Thoracic aorta (tissue), 2 donors: Measurements from ENCODE around the gene C4orf54. TPM values are rescaled to one million over a fixed set of nuclear protein-coding genes. Genes with fewer than 3 reads are reported as not detected.

Experiments used
- ATAC-seq: fragments of 150-250 bp; one replicate; pipeline ENCODE4 v1.8.0; 2017; ENCODE audit warnings: low read depth; ENCODE audit not compliant: insufficient number of reproducible peaks, low FRiP score
- DNase-seq: peaks from one replicate; pipeline ENCODE4 v3.0.0-alpha.2; 2020; ENCODE audit warnings: low spot score
- H3K27ac ChIP-seq, 2 donors: fragments of 200-600 bp; sonication (generic); 1 replicate in 1 of 2; 2 replicates in 1 of 2; pipeline ENCODE4 v1.5.1; 2016; ENCODE audit warnings: mild to moderate bottlenecking in 2 of 2, moderate library complexity in 2 of 2
- H3K27me3 ChIP-seq: fragments of 200-600 bp; sonication (generic); replicated peaks from 2 replicates; pipeline ENCODE4 v1.6.0; 2016; ENCODE audit warnings: mild to moderate bottlenecking; ENCODE audit not compliant: insufficient read depth
- H3K36me3 ChIP-seq: fragments of 200-600 bp; sonication (generic); one replicate; pipeline ENCODE4 v1.5.1; 2016
- H3K4me1 ChIP-seq, 2 donors: fragments of 200-600 bp; sonication (generic); 1 replicate in 1 of 2; 2 replicates in 1 of 2; pipeline versions ENCODE4 v1.5.1 to v1.6.0; 2016; ENCODE audit warnings: low read depth in 2 of 2, mild to moderate bottlenecking in 1 of 2; ENCODE audit not compliant: control insufficient read depth in 1 of 2
- H3K4me3 ChIP-seq: fragments of 200-600 bp; sonication (generic); 2 replicates; pipeline ENCODE4 v1.5.1; 2016; ENCODE audit warnings: mild to moderate bottlenecking
- H3K9me3 ChIP-seq: fragments of 200-600 bp; sonication (generic); 2 replicates; pipeline ENCODE4 v1.5.1; 2016
- CTCF ChIP-seq: fragments of 200-600 bp; sonication (generic); IDR thresholded peaks from one replicate; pipeline ENCODE4 v1.5.1; 2019; ENCODE audit warnings: antibody characterized with exemption
- total RNA-seq, 2 donors: library from RNA; depleted of rRNA; stranded (reverse); fragments of >200 nt; gene quantifications; one replicate each; pipeline versions ENCODE4 v1.1.0 to v1.2.3, GENCODE V29; 2016

The C4orf54 gene
- total RNA-seq, 2 donors from 2014 or later: 0.07 to 0.14 TPM

- DNase-seq (no peak), ATAC-seq (no peak)
- no peak for TF ChIP-seq CTCF
Observed at GRCh38 chr4:99629962-99630554, 27.6 kb downstream of the C4orf54 start.

GRCh38 chr4:99628040-99628439, 29.6 kb downstream of the C4orf54 start:
- Histone ChIP-seq H3K27ac (no peak overlapping the region), H3K9me3 (no peaks in the 10 kb centered on the region), H3K36me3 (no peaks in the 10 kb centered on the region), H3K4me1 (peaks cover 0 to 1% of the 10 kb centered on the region in 2 donors), H3K4me3 (no peak overlapping the region), H3K27me3 (no peaks in the 10 kb centered on the region)
- ATAC-seq: no peak
- no peak for DNase-seq
- no peak for TF ChIP-seq CTCF

More at GRCh38 chr4:99629962-99630554, 27.6 kb downstream of the C4orf54 start:
- H3K36me3 ChIP-seq: no peaks in the 10 kb centered on the region
- H3K4me1 ChIP-seq: no peaks in the 10 kb centered on the region
- no peak overlapping the region for H3K4me3 ChIP-seq
- no peak overlapping the region for H3K27ac ChIP-seq
- no peaks in the 10 kb centered on the region for H3K9me3 ChIP-seq
- no peaks in the 10 kb centered on the region for H3K27me3 ChIP-seq

- peaks cover 0 to 18% of the 10 kb centered on the region in 2 donors for H3K4me1 ChIP-seq
- ATAC-seq: no peak
- no peaks in the 10 kb centered on the region for H3K27me3 ChIP-seq
- H3K9me3 ChIP-seq: no peaks in the 10 kb centered on the region
- no peak for DNase-seq
- no peaks in the 10 kb centered on the region for H3K36me3 ChIP-seq
- no peak overlapping the region for H3K4me3 ChIP-seq
- H3K27ac ChIP-seq: no peak overlapping the region
- no peak for TF ChIP-seq CTCF
Observed at GRCh38 chr4:99625369-99625768, 32.3 kb downstream of the C4orf54 start.

- Histone ChIP-seq H3K9me3 (no peaks in the 10 kb centered on the region), H3K27me3 (no peaks in the 10 kb centered on the region), H3K27ac (no peak overlapping the region), H3K4me3 (no peak overlapping the region), H3K36me3 (no peaks in the 10 kb centered on the region), H3K4me1 (peaks cover 0 to 18% of the 10 kb centered on the region in 2 donors)
- no peak for TF ChIP-seq CTCF
- ATAC-seq (no peak), DNase-seq (no peak)
Observed at GRCh38 chr4:99624141-99624719, 33.4 kb downstream of the C4orf54 start.

GRCh38 chr4:99622341-99622740, 35.3 kb downstream of the C4orf54 start:
- Histone ChIP-seq H3K4me1 (peaks cover 0 to 18% of the 10 kb centered on the region in 2 donors), H3K27me3 (no peaks in the 10 kb centered on the region), H3K9me3 (no peaks in the 10 kb centered on the region), H3K4me3 (no peak overlapping the region), H3K36me3 (no peaks in the 10 kb centered on the region), H3K27ac (peak overlapping the region; percentile 14 to 49)
- no peak for TF ChIP-seq CTCF
- DNase-seq (no peak), ATAC-seq (no peak)
